ENCODE measurements around the gene PRRC2B. TPM values are rescaled to one million over a fixed set of nuclear protein-coding genes. Genes with fewer than 3 reads are reported as not detected.

Gene PRRC2B
- polyA plus RNA-seq, 5 donors, result 137 to 191 (median 164) TPM

DNA sequence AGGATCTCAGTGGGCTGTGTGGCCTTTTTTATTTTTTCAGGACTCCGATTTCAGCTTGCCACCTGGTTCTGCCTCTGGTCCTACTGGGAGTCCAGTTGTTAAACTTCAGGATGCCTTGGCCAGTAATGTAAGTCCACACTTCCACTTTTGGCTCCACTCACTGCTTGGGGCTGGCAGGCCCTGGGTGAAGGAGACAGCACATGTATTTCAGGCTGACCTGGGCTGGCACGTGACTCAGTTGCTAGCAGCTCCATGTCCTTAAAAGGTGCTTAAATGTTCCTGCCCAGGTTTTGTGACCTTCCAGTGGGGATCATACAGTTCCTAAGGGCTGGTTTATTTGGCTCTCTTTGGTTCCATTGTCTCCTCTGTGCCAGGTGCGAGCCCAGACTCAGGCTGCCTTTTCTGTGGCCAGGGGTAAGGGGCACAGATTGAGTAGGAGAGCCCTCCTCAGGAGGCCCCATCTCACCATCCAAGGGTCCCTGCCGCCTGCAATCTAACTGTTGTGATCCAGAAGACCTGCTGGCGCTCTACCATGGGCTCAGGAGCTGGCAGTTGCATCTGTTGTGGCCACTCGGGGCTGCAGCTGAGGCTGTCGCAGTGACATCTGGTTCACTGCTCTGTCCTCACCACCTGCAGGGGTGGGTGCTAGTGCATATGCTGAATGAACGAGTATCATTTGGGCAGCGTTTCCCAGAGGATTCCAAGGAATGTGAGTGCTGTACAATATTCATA lies 89.6 kb downstream of the PRRC2B start:
- DNase-seq, result no peak

GRCh38 chr9:131484051-131484445 lies 90.2 kb downstream of the PRRC2B start:
- DNase-seq, result no peak

- no peak for DNase-seq
These were observed 90.8 kb downstream of the PRRC2B start for GRCh38 chr9:131484560-131485185.

DNA sequence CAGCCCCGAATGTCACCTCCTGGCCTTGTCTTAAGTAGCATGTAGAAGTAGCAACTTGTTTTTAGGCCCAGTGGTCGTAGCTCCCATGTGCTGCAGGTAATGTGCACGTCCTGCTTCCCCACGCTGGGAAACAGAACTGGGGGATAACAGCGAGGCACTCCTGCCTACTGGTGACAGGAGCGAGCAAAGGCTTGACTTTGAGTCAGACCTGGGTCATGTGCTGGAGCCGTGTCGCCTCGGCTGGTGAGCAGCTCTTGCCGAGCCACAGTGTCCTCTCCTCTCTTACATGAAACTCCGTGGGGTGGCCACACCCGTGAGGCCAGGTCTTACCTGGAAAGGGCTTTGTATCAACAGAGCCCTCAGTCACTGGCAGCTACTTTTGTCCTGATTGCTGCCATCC lies 91.3 kb downstream of the PRRC2B start:
- no peak for DNase-seq

- DNase-seq, result no peak
These were observed 92.0 kb downstream of the PRRC2B start for GRCh38 chr9:131485728-131486422.

DNA sequence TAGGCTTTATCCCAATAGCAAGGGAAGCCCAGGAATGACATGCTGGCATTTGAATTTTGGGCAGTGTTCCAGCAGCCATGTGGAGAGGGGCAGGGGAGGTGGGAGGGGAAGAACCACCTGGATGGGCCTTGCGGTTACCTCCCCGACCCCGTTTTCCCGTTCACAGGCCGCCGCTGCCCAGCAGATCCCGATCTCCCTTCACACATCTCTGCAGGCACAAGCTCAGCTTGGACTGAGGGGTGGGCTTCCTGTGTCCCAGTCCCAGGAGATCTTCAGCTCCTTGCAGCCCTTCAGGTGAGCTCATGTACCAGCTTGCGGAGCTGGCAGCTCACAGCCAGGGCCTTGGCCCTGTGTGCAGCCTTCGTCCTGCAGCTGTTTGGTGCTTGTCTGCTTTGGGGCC lies 93.1 kb downstream of the PRRC2B start:
- DNase-seq, result no peak

GRCh38 chr9:131487621-131488031 lies 93.7 kb downstream of the PRRC2B start:
- no peak for DNase-seq

DNA sequence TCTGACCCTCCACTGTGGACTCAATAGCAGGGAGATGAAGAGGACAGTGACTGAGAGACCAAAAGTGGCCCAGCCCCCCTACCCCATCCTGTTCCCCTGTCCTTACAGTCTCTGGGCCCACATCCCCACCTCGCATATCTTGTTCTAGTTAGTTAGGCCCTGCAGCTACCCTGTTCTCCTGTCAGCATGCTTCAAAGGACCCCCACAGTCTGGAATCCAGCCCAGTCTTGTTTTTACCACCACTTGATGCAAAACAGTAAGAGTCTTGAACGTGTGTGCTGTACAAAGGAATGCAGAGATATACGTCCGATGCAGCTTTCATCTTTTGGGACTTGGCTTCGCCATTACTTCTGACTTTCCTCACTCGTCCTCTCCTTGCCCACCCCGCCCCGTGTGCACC lies 96.6 kb downstream of the PRRC2B start:
- peak in 1 of 2 donors; percentile 30 for DNase-seq

DNA sequence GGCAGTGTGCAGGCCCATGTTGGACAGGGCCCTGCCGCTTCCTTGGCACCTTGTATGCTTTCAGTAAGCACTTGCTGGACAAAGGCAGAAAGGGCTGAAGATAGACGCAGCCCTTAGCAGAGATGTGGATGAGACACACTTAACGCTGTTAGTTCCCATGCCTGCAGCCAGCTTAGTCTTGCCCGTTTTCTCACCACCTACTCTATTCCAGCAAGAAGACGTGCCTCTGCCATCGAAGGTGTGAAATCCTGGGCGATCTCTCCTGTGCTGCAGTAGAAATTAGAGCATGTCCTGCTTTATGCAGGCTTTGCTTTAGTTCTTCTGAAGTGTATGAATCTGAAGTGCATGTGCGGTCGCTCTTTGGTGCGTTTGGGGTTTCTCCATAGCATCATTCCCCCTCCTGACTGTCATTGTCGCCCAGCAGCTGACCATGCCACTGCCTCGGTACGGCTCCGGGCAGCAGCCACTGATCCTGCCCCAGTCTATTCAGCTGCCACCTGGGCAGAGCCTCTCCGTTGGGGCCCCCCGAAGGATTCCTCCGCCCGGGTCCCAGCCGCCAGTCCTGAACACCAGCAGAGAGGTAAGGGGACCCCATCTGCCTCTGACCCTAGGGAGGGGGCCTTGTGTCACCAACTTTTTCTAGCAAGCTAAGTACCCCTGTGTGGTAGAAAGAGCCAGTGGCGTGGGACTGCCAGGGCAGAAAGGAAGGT lies 97.3 kb downstream of the PRRC2B start:
- no peak for DNase-seq

GRCh38 chr9:131492070-131492469 lies 98.2 kb downstream of the PRRC2B start:
- DNase-seq, result no peak

GRCh38 chr9:131494296-131494870 lies 100.5 kb downstream of the PRRC2B start:
- no peak for DNase-seq

DNA sequence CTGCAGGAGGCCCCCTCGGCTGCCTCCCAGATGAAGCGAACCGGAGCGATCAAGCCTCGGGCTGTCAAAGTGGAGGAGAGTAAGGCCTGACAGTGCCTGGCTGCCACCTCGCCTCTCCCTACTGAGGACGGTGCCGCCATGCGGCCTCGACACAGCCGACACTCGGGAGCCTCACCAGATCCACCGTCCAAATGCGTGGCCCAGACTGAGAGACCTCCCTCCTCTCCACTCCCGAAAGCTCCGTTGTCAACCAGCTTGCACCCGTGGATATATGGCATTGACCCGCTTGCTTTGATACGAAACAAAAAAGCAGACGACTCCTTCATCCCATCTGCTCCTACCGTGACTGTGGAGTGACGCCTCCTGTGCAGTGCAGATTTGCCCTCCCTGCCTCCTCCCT lies 101.9 kb downstream of the PRRC2B start:
- DNase-seq, result no peak

DNA sequence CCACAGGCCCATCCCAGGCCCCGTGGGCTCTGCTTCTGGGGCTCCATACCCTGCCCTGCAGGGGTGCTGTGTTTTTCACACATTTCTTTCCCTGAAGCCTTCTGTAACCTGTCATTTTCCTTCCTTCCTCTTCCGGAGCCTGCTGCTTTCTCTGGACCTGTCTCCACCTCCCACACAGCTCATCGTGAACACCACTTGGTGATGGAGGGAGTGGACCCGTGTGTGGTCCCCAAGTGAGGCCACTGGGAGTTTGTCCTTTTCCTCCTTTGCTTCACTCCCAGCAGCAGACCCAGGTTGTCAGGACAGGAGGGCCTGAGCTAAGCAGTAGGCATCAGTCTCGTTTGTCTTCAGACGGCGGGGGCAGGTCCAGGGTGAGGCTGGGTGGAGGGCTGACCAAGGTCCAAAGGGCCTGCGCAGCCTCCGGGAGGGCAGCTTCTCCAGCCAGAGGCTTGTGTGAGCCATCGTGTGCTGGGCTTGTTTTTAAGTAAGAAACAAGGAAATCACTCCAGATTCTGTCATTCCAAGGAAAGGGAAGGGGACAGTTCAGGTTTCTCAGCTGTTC lies 103.0 kb downstream of the PRRC2B start:
- no peak for DNase-seq

- DNase-seq, result no peak
These were observed 105.4 kb downstream of the PRRC2B start for GRCh38 chr9:131499254-131499767.

DNA sequence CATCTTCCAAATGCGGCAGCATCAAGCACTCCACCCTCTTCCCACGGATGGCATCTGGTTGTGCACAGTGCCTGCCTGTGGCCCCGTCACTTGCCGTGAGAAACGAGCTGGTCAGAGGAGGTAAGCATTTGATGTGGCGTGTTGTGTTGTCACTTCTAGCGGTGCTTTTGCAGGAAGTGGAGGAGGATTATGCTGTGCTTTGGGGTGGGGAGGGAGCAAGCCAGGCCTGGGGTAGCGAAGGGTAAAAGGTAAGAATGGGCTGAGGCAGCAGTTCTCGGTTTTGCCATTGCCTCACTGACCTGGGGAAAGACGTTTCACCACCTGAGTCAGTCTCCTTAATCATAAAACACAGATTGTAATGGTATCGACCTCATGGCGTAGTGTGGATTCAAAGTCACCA lies 106.5 kb downstream of the PRRC2B start:
- no peak for DNase-seq

GRCh38 chr9:131500939-131501541 lies 107.2 kb downstream of the PRRC2B start:
- DNase-seq, result no peak

DNA sequence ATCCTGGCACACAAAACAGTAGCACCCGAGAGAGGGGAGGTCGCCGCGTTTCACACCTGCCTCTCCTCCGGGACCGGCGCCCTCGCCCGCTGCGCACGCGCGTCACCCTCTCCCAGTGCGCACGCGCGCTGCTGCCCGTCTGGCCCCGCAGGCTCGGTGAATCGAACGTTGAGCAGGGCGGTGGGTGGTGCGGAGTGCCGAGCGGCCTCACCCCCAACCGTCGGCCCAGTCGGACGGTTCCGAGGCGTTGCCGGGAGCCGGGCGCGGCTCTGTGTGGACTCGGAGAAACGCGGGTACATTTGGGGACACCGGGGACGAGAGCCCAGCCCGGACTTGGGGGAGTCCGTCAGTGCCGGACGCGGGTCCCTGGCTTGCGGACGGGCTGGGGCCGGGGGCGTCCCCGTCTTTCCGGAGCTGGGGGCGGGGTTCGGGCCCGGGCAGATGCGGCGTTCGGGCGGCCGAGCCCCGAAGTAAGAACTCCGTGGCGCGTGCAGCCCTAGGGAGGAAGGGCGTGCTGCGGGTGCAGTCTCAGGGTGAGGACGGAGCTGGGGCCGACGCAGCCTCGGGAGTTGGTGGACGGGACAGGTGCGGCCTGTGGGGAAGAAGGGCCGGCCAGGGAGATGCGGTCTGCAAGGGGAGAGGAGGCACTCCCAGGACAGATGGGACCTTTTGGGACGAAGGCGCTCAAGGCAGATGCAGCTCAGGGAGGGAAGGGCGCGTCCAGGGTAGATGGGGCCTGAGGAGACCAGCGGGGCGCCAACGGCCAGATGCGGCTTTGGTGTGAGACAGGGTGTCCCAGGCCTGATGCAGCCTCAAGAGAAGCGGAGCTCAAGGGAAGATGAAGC lies 109.1 kb downstream of the PRRC2B start, which contains the start of gene POMT1:
POMT1 (plus strand) TSS at position 138 of the 845 bp plus-strand sequence. CDS start 1,301 bp downstream, outside the sequence.
- DNase-seq, result peak; percentile 81 to 83

- no peak for DNase-seq
These were observed 110.0 kb downstream of the PRRC2B start for GRCh38 chr9:131503626-131504465.

DNA sequence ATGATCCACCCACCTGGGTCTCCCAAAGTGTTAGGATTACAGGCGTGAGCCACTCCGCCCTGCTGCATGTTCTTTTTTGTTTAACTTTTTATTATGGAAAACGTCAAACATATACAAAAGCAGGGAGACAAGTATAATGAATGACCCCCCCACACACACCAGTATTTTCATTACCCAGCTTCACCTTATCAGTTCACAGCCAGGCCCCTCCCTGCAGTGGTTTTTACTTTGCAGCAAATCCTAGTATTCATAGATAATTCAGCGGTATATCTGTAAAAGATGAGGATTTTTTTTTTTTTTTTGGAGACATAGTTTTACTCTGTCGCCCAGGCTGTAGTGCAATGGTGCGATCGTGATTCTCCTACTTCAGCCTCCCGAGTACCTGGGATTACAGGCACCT lies 111.1 kb downstream of the PRRC2B start:
- DNase-seq, result no peak

Measured in right lung (tissue), 5 donors.